MM.1S (cell line): ENCODE measurements around the gene NID2.

Source experiments
- EZH2 ChIP-seq: fragments of 300-600 bp; sonication (generic); optimal IDR thresholded peaks from 2 replicates; pipeline ENCODE3; 2017; ENCODE audit warnings: low read depth, mild to moderate bottlenecking, antibody characterized with exemption, low read length, mixed read lengths
- TF ChIP-seq, protein P1 (sequence below): fragments of 300-600 bp; sonication (generic); IDR thresholded peaks from 2 replicates; pipeline ENCODE4 v1.5.1; 2016; ENCODE audit warnings: antibody characterized with exemption, low read length, mixed read lengths

DNA sequence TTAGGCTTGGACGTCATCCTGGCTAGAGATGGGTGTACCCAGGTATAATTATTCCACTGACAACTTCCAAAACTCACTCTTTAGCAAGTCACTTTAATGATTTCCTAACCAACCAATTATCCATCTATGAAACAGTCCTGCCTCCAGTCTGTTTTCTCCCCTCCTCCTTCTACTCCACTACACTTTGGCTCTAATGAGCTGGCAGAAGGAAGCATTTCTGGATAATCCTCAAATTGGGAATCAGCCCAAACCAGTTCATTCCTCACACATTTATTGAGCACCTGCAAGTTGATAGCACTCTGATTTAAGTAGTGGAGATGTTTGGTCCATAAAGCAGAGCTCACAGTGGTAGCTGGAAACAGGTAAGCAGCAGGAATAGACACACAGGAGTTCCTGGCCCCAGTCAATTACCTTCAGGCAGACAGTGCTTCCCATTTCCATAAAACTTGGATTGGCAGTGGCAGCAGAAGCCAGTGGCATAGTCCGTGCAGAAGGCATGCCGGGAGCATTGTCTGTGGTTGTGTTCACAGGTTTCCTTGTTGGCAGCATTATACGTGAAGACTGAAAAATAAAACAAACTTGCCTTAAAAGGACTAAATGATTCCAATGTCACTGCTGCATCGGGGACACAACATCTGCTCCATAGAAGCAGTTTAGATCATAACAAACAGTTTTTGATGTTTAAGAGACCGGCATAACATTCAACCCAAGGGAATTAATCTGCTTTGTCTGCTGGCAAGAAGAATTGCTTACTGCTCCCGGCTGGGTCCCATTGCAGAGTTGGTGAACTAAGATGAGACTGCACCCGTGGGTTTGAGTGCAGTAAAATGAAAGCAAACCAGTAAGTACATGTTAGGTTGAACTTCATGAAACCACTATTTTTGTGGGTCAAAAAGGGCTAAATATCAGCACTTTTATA, 26.2 kb downstream of the NID2 start:
- TF ChIP-seq, protein P1, sequence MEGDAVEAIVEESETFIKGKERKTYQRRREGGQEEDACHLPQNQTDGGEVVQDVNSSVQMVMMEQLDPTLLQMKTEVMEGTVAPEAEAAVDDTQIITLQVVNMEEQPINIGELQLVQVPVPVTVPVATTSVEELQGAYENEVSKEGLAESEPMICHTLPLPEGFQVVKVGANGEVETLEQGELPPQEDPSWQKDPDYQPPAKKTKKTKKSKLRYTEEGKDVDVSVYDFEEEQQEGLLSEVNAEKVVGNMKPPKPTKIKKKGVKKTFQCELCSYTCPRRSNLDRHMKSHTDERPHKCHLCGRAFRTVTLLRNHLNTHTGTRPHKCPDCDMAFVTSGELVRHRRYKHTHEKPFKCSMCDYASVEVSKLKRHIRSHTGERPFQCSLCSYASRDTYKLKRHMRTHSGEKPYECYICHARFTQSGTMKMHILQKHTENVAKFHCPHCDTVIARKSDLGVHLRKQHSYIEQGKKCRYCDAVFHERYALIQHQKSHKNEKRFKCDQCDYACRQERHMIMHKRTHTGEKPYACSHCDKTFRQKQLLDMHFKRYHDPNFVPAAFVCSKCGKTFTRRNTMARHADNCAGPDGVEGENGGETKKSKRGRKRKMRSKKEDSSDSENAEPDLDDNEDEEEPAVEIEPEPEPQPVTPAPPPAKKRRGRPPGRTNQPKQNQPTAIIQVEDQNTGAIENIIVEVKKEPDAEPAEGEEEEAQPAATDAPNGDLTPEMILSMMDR = no peak
- TF ChIP-seq EZH2 = no peak
